ENCODE measurements around the gene UTS2. TPM values are rescaled to one million over a fixed set of nuclear protein-coding genes. Genes with fewer than 3 reads are reported as not detected.

UTS2 gene
- total and polyA plus RNA-seq, 2 of the 13 experiments (the other 11 are each of a cell fraction or from before 2014, with no cell fraction given), result not detected

- TF ChIP-seq ZBTB37 (CRISPR knock-in tag; IDR thresholded peaks at IDR 0.05) (no peak), ZNF329 (CRISPR knock-in tag; IDR thresholded peaks at IDR 0.05; ENCODE audit: low read depth) (no peak), KDM3A (CRISPR knock-in tag; IDR thresholded peaks at IDR 0.05; ENCODE audit: low read depth) (no peak), ZNF235 (CRISPR knock-in tag; IDR thresholded peaks at IDR 0.05; ENCODE audit: borderline replicate concordance) (no peak), PHF8 (CRISPR knock-in tag; IDR thresholded peaks at IDR 0.05) (no peak), ZNF749 (CRISPR knock-in tag; IDR thresholded peaks at IDR 0.05; ENCODE audit: borderline replicate concordance) (no peak), ZNF615 (CRISPR knock-in tag; IDR thresholded peaks at IDR 0.05; ENCODE audit: borderline replicate concordance) (no peak), KLF13 (CRISPR knock-in tag; IDR thresholded peaks at IDR 0.05) (no peak), SPEN (CRISPR knock-in tag; IDR thresholded peaks at IDR 0.05; ENCODE audit: low read depth) (no peak), ZNF138 (CRISPR knock-in tag; IDR thresholded peaks at IDR 0.05; ENCODE audit: low read depth) (no peak), SRF (IDR thresholded peaks at IDR 0.05; ENCODE audit: low read depth, low read length) (no peak), CSRNP2 (CRISPR knock-in tag; conservative IDR thresholded peaks at IDR 0.05; ENCODE audit: low read depth) (no peak)
Observed at GRCh38 chr1:7857985-7858384, 5.1 kb upstream of the UTS2 start (continued).

Measured in HepG2 (cell line).